ENCODE measurements around the gene DAPK2.

The DAPK2 gene

GRCh38 chr15:63939531-63940130 lies 106.7 kb downstream of the DAPK2 start:
- DNase-seq = no peak

GRCh38 chr15:63938486-63939061 lies 107.7 kb downstream of the DAPK2 start:
- peak; percentile 30 for DNase-seq

- DNase-seq = no peak
These were observed 112.8 kb downstream of the DAPK2 start for GRCh38 chr15:63933522-63933921.

GRCh38 chr15:63931556-63931955 lies 114.7 kb downstream of the DAPK2 start:
- DNase-seq = no peak

GRCh38 chr15:63930034-63930433 lies 116.3 kb downstream of the DAPK2 start:
- DNase-seq = no peak

- no peak for DNase-seq
These were observed 118.0 kb downstream of the DAPK2 start for GRCh38 chr15:63928185-63928842.

GRCh38 chr15:63923993-63924950 lies 122.0 kb downstream of the DAPK2 start:
- DNase-seq = no peak

GRCh38 chr15:63922916-63923315 lies 123.4 kb downstream of the DAPK2 start:
- DNase-seq = no peak

- no peak for DNase-seq
These were observed 123.9 kb downstream of the DAPK2 start for GRCh38 chr15:63922261-63922904.

- no peak for DNase-seq
These were observed 125.6 kb downstream of the DAPK2 start for GRCh38 chr15:63920504-63921175.

GRCh38 chr15:63918901-63919348 lies 127.4 kb downstream of the DAPK2 start:
- peak; percentile 70 for DNase-seq

GRCh38 chr15:63918317-63918672 lies 128.0 kb downstream of the DAPK2 start:
- DNase-seq = no peak

GRCh38 chr15:63917588-63918316 lies 128.5 kb downstream of the DAPK2 start:
- no peak for DNase-seq

- DNase-seq = peak; percentile 16
These were observed 130.2 kb downstream of the DAPK2 start for GRCh38 chr15:63915873-63916771.

- peak; percentile 19 for DNase-seq
These were observed 130.9 kb downstream of the DAPK2 start for GRCh38 chr15:63915209-63915872.

- no peak for DNase-seq
These were observed 132.4 kb downstream of the DAPK2 start for GRCh38 chr15:63913786-63914315.

GRCh38 chr15:63913336-63913735 lies 132.9 kb downstream of the DAPK2 start:
- no peak for DNase-seq

- no peak for DNase-seq
These were observed 134.1 kb downstream of the DAPK2 start for GRCh38 chr15:63912061-63912615.

GRCh38 chr15:63911160-63911559 lies 135.1 kb downstream of the DAPK2 start:
- no peak for DNase-seq

Measured in OCI-M1 (cell line).